HG02759 (cell line): Measurements from ENCODE around the gene VPS35.
"Not testable (repeated sequence)": the region's sequence is repeated elsewhere in the genome, so short reads cannot be mapped to it uniquely, and the experiment has no call there.

Source experiments
- ATAC-seq: cut with Tn5 transposase; IDR thresholded peaks from one replicate; pipeline ENCODE4 v1.9.1; 2021; ENCODE audit warnings: mild to moderate bottlenecking, moderate library complexity; ENCODE audit not compliant: unreplicated experiment

VPS35 gene

DNA sequence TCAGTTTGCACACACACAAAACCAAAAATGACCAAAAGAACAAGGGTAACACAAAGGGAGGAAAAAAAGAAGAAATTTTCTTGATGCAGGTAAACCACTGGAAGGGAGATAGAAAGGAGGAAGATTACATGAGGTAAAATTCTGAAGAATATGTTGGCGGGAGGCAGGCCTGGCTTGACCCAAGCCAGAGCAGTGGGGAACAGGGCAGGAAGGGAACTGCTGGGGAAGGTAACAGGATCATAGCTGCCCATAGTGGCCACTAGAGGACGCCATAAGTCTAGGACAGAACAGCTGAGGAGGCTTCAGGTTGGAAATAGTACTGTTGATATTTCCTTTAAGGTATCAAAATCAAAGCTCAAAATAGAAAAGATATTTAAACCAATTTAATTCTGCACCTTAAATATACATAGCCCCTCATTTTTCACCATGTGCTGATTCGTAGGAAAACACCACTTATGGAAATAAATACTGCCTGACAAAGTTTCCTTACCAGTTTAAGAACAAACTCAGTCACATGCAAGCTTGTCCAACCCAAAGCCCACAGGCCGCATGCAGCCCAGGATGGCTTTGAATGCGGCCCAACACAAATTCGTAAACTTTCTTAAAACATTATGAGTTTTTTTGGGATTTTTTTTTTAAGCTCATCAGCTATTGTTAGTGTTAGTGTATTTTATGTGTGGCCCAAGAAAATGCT, 15.5 kb downstream of the VPS35 start:
- peak; percentile 92 for ATAC-seq

DNA sequence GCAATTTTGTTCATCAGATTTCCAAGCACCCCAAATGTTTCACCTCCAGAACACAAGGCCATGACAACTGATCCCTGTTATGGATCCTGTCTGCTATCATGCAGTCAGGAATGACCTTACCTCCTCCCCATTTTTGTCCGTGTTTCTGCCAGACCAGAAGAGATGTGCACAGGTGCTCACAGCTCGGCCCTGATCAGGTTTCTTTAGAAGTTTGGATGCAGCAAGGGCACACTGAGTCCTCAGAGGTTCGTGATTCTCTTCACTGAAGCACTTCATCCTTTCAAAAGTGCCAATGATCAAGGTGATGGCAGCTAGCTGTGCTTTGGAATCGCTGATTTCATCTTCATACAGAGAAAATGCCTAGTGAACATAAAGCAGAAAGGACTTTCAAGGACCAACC, 26.9 kb downstream of the VPS35 start:
- ATAC-seq: no peak

DNA sequence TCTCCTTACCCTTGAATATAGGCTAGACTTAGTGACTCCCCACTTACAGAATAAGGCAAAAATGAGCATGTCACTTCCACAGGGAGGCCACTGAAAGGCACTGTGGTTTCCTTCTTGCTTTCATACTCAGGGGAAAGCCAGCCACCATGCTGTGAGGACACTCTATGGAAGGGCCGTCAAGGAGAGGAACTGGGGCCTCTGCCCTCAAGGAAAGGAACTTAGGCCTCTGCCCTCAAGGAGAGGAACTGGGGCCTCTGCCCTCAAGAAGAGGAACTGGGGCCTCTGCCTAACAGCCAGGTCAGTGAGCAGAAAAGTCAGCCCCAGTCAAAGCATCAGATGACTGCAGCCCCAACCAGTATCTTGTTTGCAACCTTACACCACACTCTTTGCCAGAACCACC, 30.1 kb downstream of the VPS35 start:
- peak; percentile 93 for ATAC-seq

DNA sequence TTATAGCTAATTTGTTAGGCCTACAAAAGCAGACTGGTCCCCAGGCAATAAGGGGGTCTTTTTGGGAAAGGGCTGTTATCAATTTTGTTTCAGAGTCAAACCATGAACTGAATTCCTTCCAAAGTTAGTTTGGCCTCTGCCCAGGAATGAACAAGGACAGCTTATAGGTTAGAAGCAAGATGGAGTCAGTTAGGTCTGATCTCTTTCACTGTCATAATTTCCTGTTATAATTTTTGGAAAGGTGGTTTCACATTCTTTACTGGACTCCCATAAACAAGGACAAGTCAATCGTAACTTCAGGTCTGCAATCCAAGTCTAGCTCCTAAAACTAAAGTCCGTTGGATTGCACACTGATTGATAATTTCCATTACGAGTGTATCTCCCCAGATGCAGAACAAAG, 37.7 kb downstream of the VPS35 start:
- ATAC-seq: no peak

DNA sequence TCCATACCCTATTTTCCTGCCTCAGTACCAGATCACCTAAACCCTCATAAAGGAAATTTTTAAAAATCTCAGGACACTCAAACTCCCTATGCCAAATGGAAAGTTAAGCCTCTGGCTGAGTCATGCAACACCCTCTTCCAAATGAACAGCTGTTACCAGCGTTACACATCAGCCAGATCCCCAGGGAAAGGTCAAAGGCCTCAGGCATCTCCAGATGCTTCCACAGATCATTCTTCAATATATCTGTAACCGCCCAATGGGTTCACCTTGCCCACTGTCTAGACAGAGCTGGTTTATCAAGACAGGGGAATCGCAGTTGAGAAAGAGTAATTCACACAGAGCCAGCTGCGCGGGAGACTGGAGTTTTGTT, 38.7 kb downstream of the VPS35 start:
- ATAC-seq: no peak

DNA sequence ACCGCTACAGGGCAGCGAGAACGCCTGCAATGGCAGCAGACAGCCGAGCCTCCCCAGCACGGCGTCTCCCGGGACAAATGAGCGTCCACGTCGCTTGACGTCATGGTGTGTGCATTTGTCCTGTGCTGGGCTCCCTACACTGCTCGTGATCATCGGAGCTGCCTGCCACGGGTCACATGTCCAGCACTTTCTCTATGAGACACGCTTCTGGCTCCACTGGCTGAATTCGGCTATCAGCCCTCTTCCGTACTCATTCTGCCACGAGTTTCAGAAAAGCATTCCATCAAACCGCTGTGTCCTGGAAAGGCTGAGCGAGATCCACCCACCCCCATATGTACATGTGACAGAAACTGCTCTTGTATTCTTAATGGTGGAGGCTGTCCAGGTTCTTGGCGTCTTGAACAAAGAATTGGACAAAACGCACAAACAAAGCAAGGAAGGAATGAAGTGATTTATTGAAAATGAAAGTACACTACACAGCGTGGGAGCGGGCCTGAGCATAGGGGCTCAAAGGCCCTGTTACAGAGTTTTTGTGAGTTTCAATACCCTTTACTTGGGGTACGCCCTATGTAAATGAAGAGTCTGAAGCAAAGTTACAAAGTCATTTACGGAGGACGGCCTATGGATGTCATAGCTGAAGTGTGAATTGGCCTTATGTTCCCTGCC, 39.3 kb downstream of the VPS35 start:
- no peak for ATAC-seq

DNA sequence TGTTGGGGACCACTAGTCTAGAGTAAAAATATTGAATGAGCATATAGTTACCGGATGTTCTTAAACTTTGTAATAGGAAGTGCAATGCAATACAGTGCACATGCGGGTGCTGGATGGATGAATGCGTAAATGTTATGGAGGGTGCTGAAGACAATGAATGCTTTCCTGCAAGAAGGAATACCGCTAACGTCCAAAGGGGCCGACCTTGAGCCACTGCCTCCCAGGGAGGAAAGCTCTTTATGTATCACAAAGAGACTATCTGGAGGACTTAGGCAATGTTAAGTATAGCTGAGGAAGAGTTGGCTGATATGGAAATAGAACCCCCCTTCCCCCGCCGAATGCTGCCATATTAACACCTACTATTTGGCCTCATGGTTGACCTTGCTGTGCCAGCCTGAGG, 40.3 kb downstream of the VPS35 start:
- ATAC-seq: no peak

DNA sequence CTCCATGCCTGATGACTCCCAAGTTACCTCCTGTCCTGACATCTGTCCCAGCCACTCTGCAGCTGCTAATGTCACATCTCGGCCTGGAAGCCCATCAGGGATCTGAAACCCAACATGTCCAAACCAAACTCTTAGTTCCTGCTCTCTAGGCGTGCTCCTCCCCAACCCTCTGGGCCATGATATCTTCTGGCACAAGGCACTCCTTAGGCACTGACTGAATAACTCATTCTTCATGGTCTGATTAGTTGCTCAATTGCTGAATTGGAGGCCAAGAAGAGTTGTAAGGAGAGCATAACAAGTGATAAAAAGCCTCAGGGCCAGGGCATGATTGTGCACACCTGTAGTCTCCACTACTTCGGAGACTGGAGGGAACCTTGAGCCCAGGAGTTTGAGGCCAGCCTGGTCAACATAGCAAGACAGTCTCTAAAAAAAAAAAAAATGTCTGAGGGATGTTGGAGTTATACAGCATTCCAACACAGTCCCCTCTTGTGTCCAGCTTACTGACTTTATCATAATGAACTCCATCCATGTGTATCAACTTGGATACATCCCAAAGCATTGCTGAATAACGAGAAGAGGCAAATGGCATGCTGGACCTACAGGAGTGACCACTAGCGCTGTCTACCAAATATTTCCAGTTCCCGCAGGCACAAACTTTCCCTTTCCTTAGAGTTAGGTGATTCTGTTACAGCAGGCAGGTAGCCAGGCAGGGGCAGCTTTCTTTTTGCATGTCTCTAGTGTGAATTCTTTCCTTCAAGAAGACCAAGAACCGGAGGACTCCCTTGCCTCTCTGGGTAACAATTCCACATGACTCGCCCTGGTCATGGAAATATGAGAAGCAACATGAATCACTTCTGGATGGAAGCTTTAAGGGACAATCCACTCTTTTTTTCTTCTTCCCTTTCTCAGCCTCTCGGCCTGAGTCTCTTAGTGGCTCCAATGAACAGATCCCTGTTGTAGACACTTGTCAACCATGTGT, 49.7 kb downstream of the VPS35 start:
- ATAC-seq: no peak

DNA sequence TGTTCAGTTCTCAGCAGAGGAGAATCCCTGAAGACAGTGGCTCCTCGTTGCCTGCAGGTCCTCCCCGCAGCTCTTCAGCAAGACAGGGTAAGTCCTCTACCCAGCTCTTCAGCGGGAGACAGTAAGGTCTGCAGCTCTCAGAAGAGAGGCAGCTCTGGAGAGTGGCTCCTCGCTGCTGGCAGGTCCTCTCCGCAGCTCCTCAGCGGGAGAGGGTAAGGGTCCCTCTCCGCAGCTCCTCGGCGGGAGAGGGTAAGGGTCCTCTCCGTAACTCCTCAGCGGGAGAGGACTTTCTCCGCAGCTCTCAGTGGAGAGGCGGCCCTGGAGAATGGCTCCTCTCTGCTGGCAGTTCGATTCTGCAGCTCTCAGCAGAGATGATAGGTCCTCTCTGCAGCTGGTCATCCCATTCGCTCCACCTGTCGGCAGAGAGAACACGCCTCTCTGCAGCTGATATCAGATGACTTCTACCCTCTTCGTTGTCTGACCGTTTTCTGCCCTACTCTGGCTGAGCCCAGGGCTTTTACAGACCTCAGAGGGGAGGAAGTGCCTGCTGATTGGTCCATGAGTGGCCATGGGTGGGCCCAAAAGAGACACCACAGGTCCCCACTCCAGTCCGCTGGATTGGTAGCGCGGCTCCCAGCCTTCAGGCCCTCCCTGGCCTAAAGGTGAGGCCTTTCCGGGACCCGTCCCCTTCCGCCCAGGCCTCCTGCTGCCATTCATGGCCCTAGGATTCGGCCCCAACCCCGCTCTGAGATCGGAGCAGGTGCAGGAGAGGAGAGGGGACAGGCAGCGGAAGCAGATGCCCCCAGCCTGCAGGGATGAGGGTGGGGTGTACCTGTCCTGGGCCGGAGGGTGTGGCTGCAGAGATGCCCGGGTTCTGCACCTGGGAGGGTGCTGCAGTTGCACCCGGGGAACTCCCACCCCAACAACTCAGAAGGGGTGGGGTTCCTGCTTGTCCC, 55.9 kb downstream of the VPS35 start:
- no peak for ATAC-seq

DNA sequence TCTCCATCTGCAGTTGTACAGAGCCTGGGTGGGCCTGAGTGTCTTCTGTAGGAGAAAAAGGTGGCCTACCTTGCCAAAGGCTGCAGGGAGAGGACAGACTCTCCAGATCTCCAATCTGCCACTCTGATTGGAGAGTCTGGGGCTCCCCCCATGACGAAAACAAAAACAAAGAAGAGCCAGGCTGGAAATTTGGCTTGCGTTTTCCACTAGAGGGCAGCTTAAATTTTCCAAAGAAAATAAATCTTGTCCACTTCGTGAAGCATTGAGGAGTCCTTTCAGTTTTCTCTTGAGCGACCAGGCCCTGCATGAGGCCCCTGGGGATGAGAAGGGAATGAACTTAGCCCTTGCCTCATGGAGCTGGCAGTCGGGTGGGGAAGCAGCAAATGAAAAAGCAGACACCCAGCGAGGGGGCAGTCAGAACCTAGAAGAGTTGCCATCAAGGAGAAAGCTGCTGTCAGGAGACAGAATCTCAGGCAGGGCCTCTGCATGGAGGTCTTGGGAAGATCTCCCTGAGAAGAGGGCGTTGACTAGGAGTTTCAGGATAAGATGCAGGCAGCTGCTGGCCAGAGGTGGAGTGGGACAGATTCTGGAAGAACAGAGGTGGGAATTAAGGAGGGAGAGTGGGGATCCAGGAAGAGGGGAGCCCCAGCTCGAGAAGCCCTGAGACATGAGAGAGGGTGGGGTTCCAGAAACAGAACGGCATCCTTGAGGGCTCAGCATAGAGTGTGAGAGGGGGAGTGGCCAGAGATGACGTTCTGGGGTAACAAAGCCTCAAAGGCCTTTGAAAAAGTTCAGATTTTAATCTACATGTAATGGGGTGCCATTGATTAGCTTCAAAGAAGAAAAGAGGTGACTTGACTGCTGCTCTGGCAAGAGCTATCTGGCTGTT, 59.4 kb downstream of the VPS35 start:
- ATAC-seq: no peak

DNA sequence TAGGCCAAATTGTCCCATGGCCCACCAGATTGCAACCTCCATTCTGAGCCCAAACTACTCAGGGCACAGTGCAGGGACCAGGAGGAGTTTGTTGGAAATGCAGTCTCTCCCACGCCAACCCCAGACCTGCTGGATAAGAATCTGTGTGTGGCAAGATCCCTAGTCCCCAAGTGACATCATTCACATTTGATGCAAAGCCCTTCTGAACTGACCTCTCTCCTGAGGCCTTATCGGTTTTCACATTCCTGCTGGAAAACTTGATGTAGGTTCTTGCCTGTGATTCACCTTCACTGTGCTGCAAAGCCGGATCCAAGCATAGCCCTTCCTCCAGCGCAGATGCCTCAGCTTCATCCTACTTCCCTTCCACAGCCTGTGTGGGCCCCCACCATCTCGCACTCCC, 61.2 kb downstream of the VPS35 start:
- ATAC-seq: no peak

DNA sequence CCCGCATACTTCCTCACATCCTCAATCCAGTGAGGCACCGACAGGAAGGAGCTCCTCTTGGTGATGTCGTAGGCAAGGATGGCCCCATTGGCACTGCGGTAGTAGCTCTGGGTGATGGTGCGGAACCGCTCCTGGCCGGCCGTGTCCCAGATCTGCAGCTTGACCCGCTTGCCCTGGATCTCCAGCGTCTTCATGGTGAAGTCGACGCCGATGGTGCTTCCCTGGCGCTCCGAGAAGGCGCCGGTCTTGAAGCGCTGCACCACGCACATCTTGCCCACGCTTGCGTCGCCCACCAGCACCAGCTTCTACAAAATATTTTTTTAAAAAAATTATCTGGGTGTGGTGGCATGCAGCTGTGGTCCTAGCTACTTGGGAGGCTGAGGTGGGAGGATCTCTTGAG, 62.3 kb downstream of the VPS35 start:
- ATAC-seq: not testable (repeated sequence)

DNA sequence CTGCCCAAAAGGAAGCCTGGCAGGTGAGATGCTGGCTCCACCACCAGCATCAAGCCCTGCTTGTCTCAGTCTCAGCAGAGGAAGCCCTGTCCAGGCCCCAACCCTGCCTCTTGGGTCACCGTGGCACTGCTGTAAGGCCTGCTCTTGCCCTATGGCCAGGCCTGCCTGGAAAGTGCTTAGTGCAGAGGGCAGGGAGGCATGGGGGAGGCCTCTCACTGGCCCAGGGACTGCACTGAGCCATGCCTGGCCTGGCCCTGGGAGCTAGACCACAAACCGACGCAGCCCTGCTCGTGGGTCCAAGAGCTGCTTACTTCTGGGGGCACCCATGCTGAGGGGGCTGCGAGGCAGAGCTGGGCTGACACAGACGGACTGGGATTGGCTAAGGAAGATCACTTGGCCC, 64.1 kb downstream of the VPS35 start:
- ATAC-seq: not testable (repeated sequence)

DNA sequence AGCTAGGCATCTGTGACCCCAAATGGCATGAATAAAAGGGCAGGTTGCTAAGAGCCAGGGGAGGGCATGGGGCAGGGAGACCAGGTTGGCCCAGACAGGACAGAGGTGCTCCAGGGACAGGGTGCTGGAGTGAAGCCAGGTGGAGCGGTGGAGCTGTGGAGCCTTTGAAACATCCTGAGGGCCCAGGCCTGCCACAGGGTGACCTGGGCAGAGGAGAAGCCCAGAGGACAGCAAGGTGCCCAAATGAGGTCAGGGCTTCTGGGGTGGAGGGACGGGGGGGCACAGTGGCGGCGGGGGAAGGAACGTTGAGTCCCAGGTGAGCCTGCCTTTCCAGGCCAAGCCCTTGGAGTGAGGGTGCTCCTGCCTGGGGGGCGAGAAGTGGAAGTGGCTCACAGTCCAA, 65.3 kb downstream of the VPS35 start:
- not testable (repeated sequence) for ATAC-seq

DNA sequence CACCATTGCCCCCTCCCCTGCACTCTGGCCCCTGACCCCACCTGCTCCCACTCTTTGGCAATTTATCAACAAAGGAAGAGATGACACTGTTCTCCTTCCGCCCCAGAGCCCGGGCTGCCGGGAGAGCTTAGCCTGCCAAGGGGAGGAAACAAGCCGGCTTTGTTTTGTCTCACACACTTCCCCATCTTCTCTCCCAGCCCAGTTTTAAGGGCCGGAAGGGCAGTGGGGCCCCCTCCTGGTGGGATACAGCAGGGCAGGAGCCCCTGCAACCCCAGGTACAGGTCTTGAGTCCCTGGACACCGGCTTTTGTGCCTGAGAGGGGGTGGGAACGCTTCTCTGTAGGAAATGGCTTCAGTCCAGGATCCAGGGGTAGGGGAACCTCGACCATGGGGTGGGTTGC, 65.7 kb downstream of the VPS35 start:
- ATAC-seq: not testable (repeated sequence)

DNA sequence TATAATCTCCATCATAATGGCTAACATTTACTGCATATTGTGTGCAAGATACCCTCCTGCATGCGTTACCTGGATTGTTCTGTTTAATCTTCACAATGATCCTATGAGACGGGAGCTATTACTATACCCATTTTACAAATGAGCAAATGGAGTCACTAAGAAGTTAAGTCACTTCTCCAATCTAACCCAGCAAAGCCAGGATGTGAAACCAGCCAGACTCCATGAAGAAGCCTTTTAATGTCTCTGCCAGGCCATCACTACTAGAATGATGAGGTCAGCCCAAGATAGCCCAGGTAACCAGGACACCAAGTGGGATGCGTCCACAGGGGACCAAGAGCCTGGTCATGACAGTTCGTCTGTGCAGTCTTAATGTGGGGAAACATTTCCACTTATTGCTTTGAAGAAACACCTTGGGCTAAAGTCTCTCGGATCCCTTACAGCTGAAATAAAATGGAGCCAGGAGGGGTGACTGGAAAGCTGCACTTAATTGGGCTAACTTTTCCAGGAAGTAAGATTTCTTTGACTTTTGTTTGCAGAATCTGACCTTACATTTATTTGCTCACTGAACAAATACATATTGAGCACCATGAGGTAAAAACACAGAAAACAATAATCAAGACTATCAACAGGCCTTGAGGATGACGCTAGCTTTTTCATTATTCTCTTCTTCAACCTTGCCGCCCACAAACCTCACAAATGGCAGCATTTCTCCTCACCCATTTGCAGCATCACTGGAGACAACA, 66.9 kb downstream of the VPS35 start:
- ATAC-seq: no peak

DNA sequence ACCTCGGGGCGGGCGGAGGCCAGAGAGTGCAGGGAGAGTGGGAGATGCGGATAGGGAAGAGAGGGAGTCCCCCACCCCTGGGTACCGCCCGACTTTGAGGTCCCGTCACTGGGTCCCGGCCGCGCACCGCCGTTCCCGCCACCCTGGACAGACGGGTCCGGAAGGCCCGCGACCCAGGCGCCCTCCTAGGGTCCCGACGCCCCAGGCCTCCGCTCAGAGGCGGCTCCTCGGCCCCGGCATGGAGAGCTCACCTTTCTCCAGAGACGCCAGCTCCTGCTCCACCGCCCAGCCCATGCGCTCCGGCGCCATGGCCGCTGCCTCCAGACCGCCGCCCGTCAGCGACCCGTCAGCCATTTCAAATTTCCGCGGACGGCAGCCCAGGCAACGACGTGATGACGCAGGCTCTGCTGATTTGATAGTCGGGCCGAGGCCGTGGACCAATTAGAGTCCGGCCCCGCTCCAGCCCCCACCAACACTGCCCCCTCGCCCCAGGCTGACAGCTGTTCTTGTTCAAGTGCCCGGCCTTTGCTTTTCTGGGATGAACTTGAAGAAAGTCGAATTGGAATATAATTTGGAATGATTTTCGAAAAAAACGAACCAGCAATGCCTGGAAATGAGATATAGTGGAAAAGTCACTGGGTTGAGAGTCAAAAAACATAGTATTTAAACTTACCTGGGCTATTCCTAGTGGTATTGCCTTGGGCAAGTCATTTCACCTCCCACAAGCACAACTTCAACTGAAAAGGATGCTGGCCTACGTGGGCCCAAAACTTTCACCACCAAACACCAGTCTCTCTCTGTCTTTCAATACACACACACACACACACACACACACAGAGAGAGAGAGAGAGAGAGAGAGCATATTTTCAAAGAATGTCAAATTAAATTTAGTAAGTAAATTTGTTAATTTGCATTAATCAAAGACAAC, 67.7 kb downstream of the VPS35 start, which contains the start of gene SHCBP1:
Gene SHCBP1 (minus strand): TSS at position 374 of the 928 bp plus-strand sequence. CDS start 20 bp downstream, at position 354.
- peak; percentile 93 for ATAC-seq
